Measurements from ENCODE around the gene DDX19B.

DDX19B gene

DNA sequence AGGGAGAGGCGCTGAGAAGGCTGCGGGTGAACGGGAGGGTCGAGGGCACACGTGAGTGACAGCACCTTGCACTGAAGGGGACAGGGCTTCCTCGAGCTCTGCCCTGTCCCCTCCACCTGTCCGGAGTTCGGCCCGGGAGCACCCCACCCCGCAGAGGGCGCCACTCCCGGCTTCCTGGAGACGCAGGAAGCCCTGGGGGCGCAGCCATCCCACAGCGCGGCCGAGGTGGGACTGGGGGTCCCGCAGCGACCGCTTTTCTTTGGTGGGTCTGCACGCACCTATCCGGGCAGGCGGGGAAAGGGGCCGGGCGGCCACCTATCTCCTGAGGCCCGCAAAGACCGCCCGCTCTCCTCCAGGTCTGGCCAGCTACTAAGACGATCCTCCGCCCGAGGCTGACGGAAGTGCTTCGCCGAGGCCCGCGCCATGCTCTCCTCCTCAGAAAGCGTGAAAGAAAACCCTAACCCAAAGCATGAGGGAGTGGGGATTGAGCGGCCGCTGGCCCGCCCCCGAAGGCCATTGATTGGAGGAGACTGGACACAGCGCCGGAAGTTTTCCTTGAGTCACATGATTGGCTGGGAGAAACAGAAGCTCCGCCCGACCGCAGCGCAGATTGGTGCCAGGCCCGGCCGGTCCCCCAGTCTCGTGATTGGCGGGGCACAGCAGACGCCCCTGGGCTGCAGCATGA is 82.1 kb downstream of the DDX19B start:
- TF ChIP-seq, protein P1, sequence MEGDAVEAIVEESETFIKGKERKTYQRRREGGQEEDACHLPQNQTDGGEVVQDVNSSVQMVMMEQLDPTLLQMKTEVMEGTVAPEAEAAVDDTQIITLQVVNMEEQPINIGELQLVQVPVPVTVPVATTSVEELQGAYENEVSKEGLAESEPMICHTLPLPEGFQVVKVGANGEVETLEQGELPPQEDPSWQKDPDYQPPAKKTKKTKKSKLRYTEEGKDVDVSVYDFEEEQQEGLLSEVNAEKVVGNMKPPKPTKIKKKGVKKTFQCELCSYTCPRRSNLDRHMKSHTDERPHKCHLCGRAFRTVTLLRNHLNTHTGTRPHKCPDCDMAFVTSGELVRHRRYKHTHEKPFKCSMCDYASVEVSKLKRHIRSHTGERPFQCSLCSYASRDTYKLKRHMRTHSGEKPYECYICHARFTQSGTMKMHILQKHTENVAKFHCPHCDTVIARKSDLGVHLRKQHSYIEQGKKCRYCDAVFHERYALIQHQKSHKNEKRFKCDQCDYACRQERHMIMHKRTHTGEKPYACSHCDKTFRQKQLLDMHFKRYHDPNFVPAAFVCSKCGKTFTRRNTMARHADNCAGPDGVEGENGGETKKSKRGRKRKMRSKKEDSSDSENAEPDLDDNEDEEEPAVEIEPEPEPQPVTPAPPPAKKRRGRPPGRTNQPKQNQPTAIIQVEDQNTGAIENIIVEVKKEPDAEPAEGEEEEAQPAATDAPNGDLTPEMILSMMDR (IDR thresholded peaks at IDR 0.05; ENCODE audit: low read depth, low read length): peak; percentile 33; the same call in 1 of the 2 replicates

DNA sequence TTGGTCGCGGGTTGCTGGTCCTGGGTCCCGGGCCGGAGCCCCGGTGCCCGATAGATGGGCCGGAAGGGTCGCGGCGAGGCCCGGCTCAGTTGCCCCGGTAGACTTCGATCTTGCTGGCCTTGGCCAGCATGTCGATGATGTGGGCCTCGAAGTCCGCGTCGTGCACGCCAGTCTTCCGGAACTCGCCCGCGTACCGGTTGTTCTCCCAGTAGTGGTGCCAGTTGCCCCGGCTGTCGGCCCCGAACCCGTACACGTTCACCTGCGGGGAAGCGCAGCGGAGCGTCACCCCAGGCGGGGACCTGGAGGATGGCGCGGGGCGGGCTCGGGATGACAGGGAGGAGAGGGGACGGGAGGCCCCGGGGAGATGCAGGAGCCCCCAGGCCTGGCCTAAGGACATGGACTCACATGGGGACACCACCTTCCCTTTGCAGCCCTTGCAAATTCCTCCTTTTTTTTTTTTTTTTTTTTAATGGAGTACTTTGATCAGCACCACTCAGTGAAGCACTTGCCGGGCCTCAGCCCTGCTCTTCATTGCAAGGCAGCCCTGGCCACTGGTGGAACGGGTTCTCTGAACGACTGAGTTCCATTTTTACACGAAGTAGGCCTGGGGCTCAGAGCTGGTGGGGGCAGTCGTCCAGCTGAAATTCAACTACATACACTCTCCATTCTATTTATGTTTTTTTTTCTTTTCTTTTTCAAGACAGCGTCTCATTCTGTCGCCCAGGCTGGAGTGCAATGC is 82.8 kb downstream of the DDX19B start:
- TF ChIP-seq, protein P1 (IDR thresholded peaks at IDR 0.05; ENCODE audit: low read depth, low read length): no peak

More for the DNA sequence above, 82.1 kb downstream of the DDX19B start:
- DNase-seq (ENCODE audit: extremely low read depth, low read depth): peak; percentile 89

DNA sequence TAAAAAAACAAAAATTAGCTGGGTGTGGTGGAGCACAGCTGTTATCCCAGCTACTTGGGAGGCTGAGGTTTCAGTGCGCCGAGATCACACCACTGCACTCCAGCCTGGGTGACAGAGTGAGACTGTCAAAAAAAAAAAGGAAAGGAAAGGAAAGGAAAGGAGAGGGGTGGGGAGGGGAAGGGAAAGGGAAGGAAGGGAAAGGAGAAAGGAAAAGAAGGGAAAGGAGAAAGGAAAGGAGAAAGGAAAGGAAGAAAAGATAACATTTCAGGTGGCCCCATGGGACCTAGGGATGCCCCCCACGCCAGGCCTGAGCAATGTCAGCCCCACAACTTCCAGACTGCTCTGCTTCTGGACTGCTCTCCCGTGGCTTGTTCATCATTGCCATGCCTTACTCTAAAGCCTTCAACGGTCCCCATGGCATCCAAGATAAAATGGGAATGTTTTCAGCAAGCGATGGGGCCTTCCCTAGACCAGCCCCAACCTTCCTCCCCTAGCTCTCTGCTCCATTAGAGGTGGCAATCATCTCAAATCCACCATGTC is 84.5 kb downstream of the DDX19B start:
- TF ChIP-seq, protein P1 (IDR thresholded peaks at IDR 0.05; ENCODE audit: low read depth, low read length): no peak
- DNase-seq (ENCODE audit: extremely low read depth, low read depth): no peak

More for the DNA sequence above, 82.8 kb downstream of the DDX19B start:
- no peak for DNase-seq (ENCODE audit: extremely low read depth, low read depth)
